Cardiac septum (tissue), 1 donor: Measurements from ENCODE around the gene COL17A1. TPM values are rescaled to one million over a fixed set of nuclear protein-coding genes. Genes with fewer than 3 reads are reported as not detected.

Source experiments
- DNase-seq: peaks from one replicate; pipeline ENCODE4 v3.0.0-alpha.2; 2020; ENCODE audit warnings: low spot score
- intact Hi-C: fragments of 100-400 bp; cut with DNase I; formaldehyde crosslinking; loops from one replicate; pipeline ENCODE4 v1.14.0; 2022
- total RNA-seq: library from RNA; stranded (reverse); fragmentation: NEBNext Ultra II Directional; extraction: Animal tissue kit (Norgen Biotek cat#: 25700); gene quantifications from one replicate; pipeline ENCODE4 v1.2.1, GENCODE V29; 2021
- donor health status: DM: no; HTN: no; CAD: no.

Gene COL17A1
- total RNA-seq, 1 donor from 2014 or later, result 0.22 TPM

GRCh38 chr10:104099941-104100340 is 14.3 kb upstream of the COL17A1 start:
- intact Hi-C loops, result no loop called here
- DNase-seq, result no peak

GRCh38 chr10:104099269-104099668 is 13.6 kb upstream of the COL17A1 start:
- no peak for DNase-seq
- intact Hi-C loops, result no loop called here

- no peak for DNase-seq
- intact Hi-C loops, result no loop called here
Observed at GRCh38 chr10:104098358-104098925, 12.8 kb upstream of the COL17A1 start.

- intact Hi-C loops, result no loop called here
- DNase-seq, result no peak
Observed at GRCh38 chr10:104096692-104097091, 11.0 kb upstream of the COL17A1 start.

- intact Hi-C loops, result no loop called here
- no peak for DNase-seq
Observed at GRCh38 chr10:104092749-104093148, 7.1 kb upstream of the COL17A1 start.

GRCh38 chr10:104090611-104091010 is 4.9 kb upstream of the COL17A1 start:
- intact Hi-C loops, result no loop called here
- no peak for DNase-seq

- intact Hi-C loops, result no loop called here
Observed at GRCh38 chr10:104089621-104090020, 3.9 kb upstream of the COL17A1 start.

GRCh38 chr10:104088239-104088638 is 2.6 kb upstream of the COL17A1 start:
- DNase-seq, result no peak
- intact Hi-C loops, result no loop called here

More at GRCh38 chr10:104089621-104090020, 3.9 kb upstream of the COL17A1 start:
- no peak for DNase-seq

- no peak for DNase-seq
- intact Hi-C loops, result no loop called here
Observed at GRCh38 chr10:104084482-104085142, 1.1 kb downstream of the COL17A1 start.

- DNase-seq, result no peak
- intact Hi-C loops, result no loop called here
Observed at GRCh38 chr10:104081998-104082397, 3.7 kb downstream of the COL17A1 start.

- intact Hi-C loops, result no loop called here
Observed at GRCh38 chr10:104080762-104081161, 4.9 kb downstream of the COL17A1 start.

GRCh38 chr10:104077663-104078151 is 8.0 kb downstream of the COL17A1 start:
- intact Hi-C loops, result loop anchor here (5.0 kb wide), 1 partner anchor 40 kb away; no protein-coding TSS in a partner anchor
- no peak for DNase-seq

More at GRCh38 chr10:104080762-104081161, 4.9 kb downstream of the COL17A1 start:
- DNase-seq, result no peak

GRCh38 chr10:104077247-104077646 is 8.4 kb downstream of the COL17A1 start:
- intact Hi-C loops, result loop anchor here (5.0 kb wide), 1 partner anchor 40 kb away; no protein-coding TSS in a partner anchor

GRCh38 chr10:104076743-104077160 is 8.9 kb downstream of the COL17A1 start:
- intact Hi-C loops, result loop anchor here (5.0 kb wide), 1 partner anchor 41 kb away; no protein-coding TSS in a partner anchor
- DNase-seq, result no peak

More at GRCh38 chr10:104077247-104077646, 8.4 kb downstream of the COL17A1 start:
- DNase-seq, result no peak

- intact Hi-C loops, result no loop called here
- DNase-seq, result no peak
Observed at GRCh38 chr10:104074505-104074904, 11.2 kb downstream of the COL17A1 start.

GRCh38 chr10:104072786-104073185 is 12.9 kb downstream of the COL17A1 start:
- no peak for DNase-seq
- intact Hi-C loops, result no loop called here

GRCh38 chr10:104069613-104070012 is 16.1 kb downstream of the COL17A1 start:
- no peak for DNase-seq
- intact Hi-C loops, result no loop called here

- no peak for DNase-seq
- intact Hi-C loops, result no loop called here
Observed at GRCh38 chr10:104067525-104067924, 18.2 kb downstream of the COL17A1 start.

- DNase-seq, result no peak
- intact Hi-C loops, result no loop called here
Observed at GRCh38 chr10:104066945-104067344, 18.7 kb downstream of the COL17A1 start.

- intact Hi-C loops, result no loop called here
- DNase-seq, result no peak
Observed at GRCh38 chr10:104065748-104066147, 19.9 kb downstream of the COL17A1 start.

GRCh38 chr10:104061196-104061595 is 24.5 kb downstream of the COL17A1 start:
- intact Hi-C loops, result no loop called here
- DNase-seq, result no peak
